HEK293 (cell line): ENCODE results near the gene COL11A2.

Experiments
- CTCF ChIA-PET: fragments of 350-600 bp; formaldehyde crosslinking; extraction: SDS; loops from one replicate; lab custom pipeline; 2021; ENCODE audit warnings: antibody characterized with exemption; lab: Yijun Ruan, JAX
- POLR2A ChIA-PET: fragments of 300-600 bp; formaldehyde crosslinking; extraction: SDS; loops from one replicate; lab custom pipeline; 2020; ENCODE audit warnings: antibody characterized with exemption, inconsistent platforms; lab: Yijun Ruan, JAX
- H3K27ac ChIP-seq: fragments of 200-500 bp; sonication (Bioruptor generic); 2 replicates; pipeline ENCODE4 v1.5.1; 2014; ENCODE audit warnings: low read depth, low read length, control low read depth, inconsistent platforms; ENCODE audit errors: extremely low read depth
- H3K36me3 ChIP-seq, 2 experiments: fragments of 200-500 bp in 1 of 2; sonication (Bioruptor generic) in 1 of 2; 1 replicate in 1 of 2; 2 replicates in 1 of 2; pipeline ENCODE4 v1.5.1; 2014 to 2017; ENCODE audit warnings: inconsistent platforms in 2 of 2, low read length in 2 of 2; ENCODE audit not compliant: control insufficient read depth in 2 of 2, insufficient read depth in 1 of 2
- H3K4me1 ChIP-seq: fragments of 200-500 bp; sonication (Bioruptor generic); 2 replicates; pipeline ENCODE4 v1.5.1; 2014; ENCODE audit warnings: mild to moderate bottlenecking, low read length, inconsistent platforms; ENCODE audit not compliant: control insufficient read depth, insufficient read depth
- H3K4me3 ChIP-seq: 2 replicates; pipeline ENCODE4 v1.5.1; 2011; ENCODE audit warnings: low read depth, mild to moderate bottlenecking, control low read depth, low read length, moderate library complexity
- H3K9me3 ChIP-seq: fragments of 200-500 bp; sonication (Bioruptor generic); 2 replicates; pipeline ENCODE4 v1.5.1; 2014; ENCODE audit warnings: low read depth, low read length, inconsistent platforms; ENCODE audit not compliant: control insufficient read depth, insufficient read depth
- BCL11B ChIP-seq: fragments of 450-650 bp; formaldehyde crosslinking; IDR thresholded peaks from 2 replicates; pipeline ENCODE4 v1.5.1; 2016; ENCODE audit warnings: low read depth, missing biosample characterization, missing genetic modification characterization
- GLIS1 ChIP-seq: fragments of 450-650 bp; formaldehyde crosslinking; IDR thresholded peaks from 2 replicates; pipeline ENCODE4 v1.5.1; 2016; ENCODE audit warnings: missing biosample characterization, missing genetic modification characterization
- GLIS2 ChIP-seq: fragments of 450-650 bp; formaldehyde crosslinking; IDR thresholded peaks from 2 replicates; pipeline ENCODE4 v1.5.1; 2016; ENCODE audit warnings: missing biosample characterization, missing genetic modification characterization
- HIC1 ChIP-seq: fragments of 450-650 bp; formaldehyde crosslinking; IDR thresholded peaks from 2 replicates; pipeline ENCODE4 v1.5.1; 2016; ENCODE audit warnings: missing biosample characterization, missing genetic modification characterization
- PBX3 ChIP-seq: sonication (generic); formaldehyde crosslinking; IDR thresholded peaks from 2 replicates; pipeline ENCODE4 v1.8.1; 2022; ENCODE audit warnings: mild to moderate bottlenecking, moderate library complexity, missing genetic modification reagents
- TSHZ1 ChIP-seq: fragments of 450-650 bp; formaldehyde crosslinking; IDR thresholded peaks from 2 replicates; pipeline ENCODE4 v1.5.1; 2016; ENCODE audit warnings: missing biosample characterization, missing genetic modification characterization, borderline replicate concordance
- YY2 ChIP-seq: fragments of 450-650 bp; formaldehyde crosslinking; IDR thresholded peaks from 2 replicates; pipeline ENCODE4 v1.5.1; 2016; ENCODE audit warnings: missing biosample characterization, missing genetic modification characterization
- ZNF121 ChIP-seq: fragments of 450-650 bp; formaldehyde crosslinking; IDR thresholded peaks from 2 replicates; pipeline ENCODE4 v1.5.1; 2016; ENCODE audit warnings: missing biosample characterization, missing genetic modification characterization
- ZNF202 ChIP-seq: fragments of 450-650 bp; formaldehyde crosslinking; IDR thresholded peaks from 2 replicates; pipeline ENCODE4 v1.5.1; 2016; ENCODE audit warnings: missing biosample characterization, missing genetic modification characterization, borderline replicate concordance
- ZNF211 ChIP-seq: fragments of 450-650 bp; formaldehyde crosslinking; IDR thresholded peaks from 2 replicates; pipeline ENCODE4 v1.5.1; 2016; ENCODE audit warnings: low read depth, missing biosample characterization, missing genetic modification characterization
- ZNF362 ChIP-seq: fragments of 450-650 bp; formaldehyde crosslinking; IDR thresholded peaks from 2 replicates; pipeline ENCODE4 v1.5.1; 2016; ENCODE audit warnings: missing biosample characterization, missing genetic modification characterization
- ZNF394 ChIP-seq: fragments of 450-650 bp; formaldehyde crosslinking; IDR thresholded peaks from 2 replicates; pipeline ENCODE4 v1.5.1; 2016; ENCODE audit warnings: missing biosample characterization, missing genetic modification characterization, mild to moderate bottlenecking, moderate library complexity, borderline replicate concordance
- ZNF423 ChIP-seq: fragments of 450-650 bp; formaldehyde crosslinking; IDR thresholded peaks from 2 replicates; pipeline ENCODE4 v1.5.1; 2016; ENCODE audit warnings: missing biosample characterization, missing genetic modification characterization
- ZNF449 ChIP-seq: fragments of 450-650 bp; formaldehyde crosslinking; IDR thresholded peaks from 2 replicates; pipeline ENCODE4 v1.5.1; 2017; ENCODE audit warnings: missing biosample characterization, mild to moderate bottlenecking, missing genetic modification characterization, moderate library complexity
- ZNF488 ChIP-seq: fragments of 450-650 bp; formaldehyde crosslinking; IDR thresholded peaks from 2 replicates; pipeline ENCODE4 v1.5.1; 2016; ENCODE audit warnings: missing biosample characterization, missing genetic modification characterization
- ZNF530 ChIP-seq: fragments of 450-650 bp; formaldehyde crosslinking; IDR thresholded peaks from 2 replicates; pipeline ENCODE4 v1.5.1; 2016; ENCODE audit warnings: low read depth, missing biosample characterization, missing genetic modification characterization
- ZNF561 ChIP-seq: fragments of 450-650 bp; IDR thresholded peaks from 2 replicates; pipeline ENCODE4 v1.5.1; 2018; ENCODE audit warnings: missing biosample characterization, missing genetic modification characterization, borderline replicate concordance
- ZNF639 ChIP-seq: fragments of 450-650 bp; formaldehyde crosslinking; IDR thresholded peaks from 2 replicates; pipeline ENCODE4 v1.5.1; 2016; ENCODE audit warnings: missing biosample characterization, missing genetic modification characterization
- ZNF664 ChIP-seq: fragments of 450-650 bp; formaldehyde crosslinking; IDR thresholded peaks from 2 replicates; pipeline ENCODE4 v1.5.1; 2016; ENCODE audit warnings: missing biosample characterization, missing genetic modification characterization
- ZNF677 ChIP-seq: fragments of 450-650 bp; IDR thresholded peaks from 2 replicates; pipeline ENCODE4 v1.5.0; 2018; ENCODE audit warnings: missing biosample characterization, mild to moderate bottlenecking, missing genetic modification characterization, moderate library complexity
- ZNF692 ChIP-seq: fragments of 450-650 bp; formaldehyde crosslinking; IDR thresholded peaks from 2 replicates; pipeline ENCODE4 v1.5.1; 2016; ENCODE audit warnings: missing biosample characterization, missing genetic modification characterization
- ZXDB ChIP-seq: fragments of 450-650 bp; formaldehyde crosslinking; IDR thresholded peaks from 2 replicates; pipeline ENCODE4 v1.5.1; 2016; ENCODE audit warnings: missing biosample characterization, missing genetic modification characterization

The COL11A2 gene

GRCh38 chr6:33199687-33200218 lies 7.5 kb upstream of the COL11A2 start (continued):
- no peak for TF ChIP-seq ZNF449 (tag by site-specific recombination)
- TF ChIP-seq BCL11B: no peak
- no peak for TF ChIP-seq ZNF202 (tag by site-specific recombination)
- no peak for TF ChIP-seq ZNF692 (tag by site-specific recombination)
- no peak for TF ChIP-seq ZNF530 (tag by site-specific recombination)
- TF ChIP-seq ZNF561 (tag by site-specific recombination): no peak
- TF ChIP-seq ZNF394 (tag by site-specific recombination): no peak
- no peak for TF ChIP-seq ZNF664 (tag by site-specific recombination)
- TF ChIP-seq ZNF677 (tag by site-specific recombination): no peak
- TF ChIP-seq HIC1 (tag by site-specific recombination): peak; percentile 60
- TF ChIP-seq ZNF488: no peak
- peak; percentile 80 for TF ChIP-seq ZNF423 (tag by site-specific recombination)
- TF ChIP-seq, all 188 proteins: peak for 18

GRCh38 chr6:33198853-33199436 lies 6.7 kb upstream of the COL11A2 start:
- POLR2A ChIA-PET: interaction anchor here (1.0 to 2.1 kb wide), 6 partner anchors 10 to 227 kb away, joined by 4 to 14 read pairs (median 8); partner anchors contain the start of genes RGL2 and RING1
- CTCF ChIA-PET: interaction anchor here (1.5 to 2.6 kb wide), 5 partner anchors 12 to 50 kb away, joined by 6 to 16 read pairs (median 9); no protein-coding TSS in a partner anchor
- peaks cover 16 to 61% of the 10 kb centered on the region in 2 experiments; a peak in 2 of 3 replicates for H3K36me3 ChIP-seq
- no peaks in the 10 kb centered on the region for H3K9me3 ChIP-seq
- no peak overlapping the region; the same call in 1 of the 2 replicates for H3K27ac ChIP-seq
- H3K4me1 ChIP-seq: peaks cover 18% of the 10 kb centered on the region
- H3K4me3 ChIP-seq: peak overlapping the region; percentile 75
- TF ChIP-seq YY2 (no peak), GLIS1 (tag by site-specific recombination) (peak; percentile 56), ZNF121 (tag by site-specific recombination) (0 out of 2 replicates have a peak, but pooled peaks have one; percentile 79), ZNF639 (tag by site-specific recombination) (no peak), TSHZ1 (no peak), GLIS2 (tag by site-specific recombination) (peak; percentile 46; the same call in 1 of the 2 replicates), PBX3 (CRISPR knock-in tag) (no peak), ZXDB (tag by site-specific recombination) (no peak), ZNF211 (tag by site-specific recombination) (no peak), ZNF362 (tag by site-specific recombination) (peak; percentile 62; the same call in 1 of the 2 replicates)
